GM21737 (cell line): ENCODE results near the gene RASA2.

Experiments used
- ATAC-seq: cut with Tn5 transposase; IDR thresholded peaks from one replicate; pipeline ENCODE4 v1.9.1; 2021; ENCODE audit warnings: mild to moderate bottlenecking, moderate library complexity; ENCODE audit not compliant: unreplicated experiment

The RASA2 gene, protein sequence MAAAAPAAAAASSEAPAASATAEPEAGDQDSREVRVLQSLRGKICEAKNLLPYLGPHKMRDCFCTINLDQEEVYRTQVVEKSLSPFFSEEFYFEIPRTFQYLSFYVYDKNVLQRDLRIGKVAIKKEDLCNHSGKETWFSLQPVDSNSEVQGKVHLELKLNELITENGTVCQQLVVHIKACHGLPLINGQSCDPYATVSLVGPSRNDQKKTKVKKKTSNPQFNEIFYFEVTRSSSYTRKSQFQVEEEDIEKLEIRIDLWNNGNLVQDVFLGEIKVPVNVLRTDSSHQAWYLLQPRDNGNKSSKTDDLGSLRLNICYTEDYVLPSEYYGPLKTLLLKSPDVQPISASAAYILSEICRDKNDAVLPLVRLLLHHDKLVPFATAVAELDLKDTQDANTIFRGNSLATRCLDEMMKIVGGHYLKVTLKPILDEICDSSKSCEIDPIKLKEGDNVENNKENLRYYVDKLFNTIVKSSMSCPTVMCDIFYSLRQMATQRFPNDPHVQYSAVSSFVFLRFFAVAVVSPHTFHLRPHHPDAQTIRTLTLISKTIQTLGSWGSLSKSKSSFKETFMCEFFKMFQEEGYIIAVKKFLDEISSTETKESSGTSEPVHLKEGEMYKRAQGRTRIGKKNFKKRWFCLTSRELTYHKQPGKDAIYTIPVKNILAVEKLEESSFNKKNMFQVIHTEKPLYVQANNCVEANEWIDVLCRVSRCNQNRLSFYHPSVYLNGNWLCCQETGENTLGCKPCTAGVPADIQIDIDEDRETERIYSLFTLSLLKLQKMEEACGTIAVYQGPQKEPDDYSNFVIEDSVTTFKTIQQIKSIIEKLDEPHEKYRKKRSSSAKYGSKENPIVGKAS

DNA sequence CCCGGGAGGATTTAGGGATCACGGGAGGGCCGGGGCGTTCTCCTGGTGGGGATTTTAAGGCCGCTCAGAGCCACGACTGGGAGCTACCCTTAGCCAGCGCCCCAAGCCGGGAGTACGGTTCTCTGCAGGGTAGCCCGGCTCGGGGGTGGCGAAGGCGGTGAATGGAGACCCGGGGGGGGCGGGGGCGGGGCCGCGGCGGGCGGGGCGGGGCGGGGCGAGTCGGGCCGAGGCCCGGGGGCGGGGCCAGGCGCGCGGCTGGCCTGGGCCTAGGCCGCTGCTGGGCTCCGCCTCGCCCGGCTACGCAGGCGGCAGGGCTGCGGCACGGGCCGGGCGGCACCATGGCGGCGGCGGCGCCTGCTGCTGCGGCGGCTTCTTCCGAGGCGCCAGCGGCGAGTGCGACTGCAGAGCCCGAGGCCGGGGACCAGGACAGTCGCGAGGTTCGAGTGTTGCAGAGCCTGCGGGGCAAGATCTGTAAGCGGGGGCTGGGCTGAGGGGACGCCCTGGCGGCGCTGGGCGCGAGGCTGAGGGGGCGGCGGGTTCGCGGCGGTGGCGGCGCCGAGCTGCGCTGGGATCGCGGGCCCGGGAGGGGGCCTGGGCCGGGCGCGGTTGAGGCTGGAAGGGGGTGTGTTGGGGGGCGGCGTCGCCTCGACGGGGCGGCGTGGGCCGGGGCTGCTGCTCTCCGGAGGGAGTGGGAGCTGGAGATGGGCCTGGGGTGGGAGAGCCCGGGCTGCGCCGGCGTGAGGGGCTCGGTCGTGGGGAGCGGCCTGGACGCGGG lies at the start of gene RASA2:
Gene RASA2, plus strand, starts transcription at position 282 of the 775 bp plus-strand sequence. Its CDS starts 57 bp downstream, at position 339.
- peak; percentile 68 for ATAC-seq

DNA sequence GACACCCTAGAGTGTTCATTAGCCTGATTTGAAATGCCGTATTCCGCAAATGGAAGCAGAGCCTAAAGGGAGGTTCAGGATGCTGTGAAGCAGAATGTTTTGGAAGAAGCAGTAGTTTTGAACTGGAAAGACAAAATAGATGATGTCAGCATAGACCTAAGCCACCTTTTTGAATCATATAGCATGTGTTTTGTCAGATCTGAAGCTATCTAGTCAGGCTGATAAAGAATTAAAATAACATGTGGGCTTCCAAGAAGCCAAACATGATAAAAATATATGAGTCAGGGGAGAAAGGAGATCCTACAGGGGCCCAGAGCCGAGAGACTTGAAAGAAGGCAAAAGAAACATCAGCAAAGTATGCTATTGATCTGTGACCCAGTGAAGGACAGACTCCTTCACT lies 47.2 kb upstream of the RASA2 start:
- no peak for ATAC-seq

DNA sequence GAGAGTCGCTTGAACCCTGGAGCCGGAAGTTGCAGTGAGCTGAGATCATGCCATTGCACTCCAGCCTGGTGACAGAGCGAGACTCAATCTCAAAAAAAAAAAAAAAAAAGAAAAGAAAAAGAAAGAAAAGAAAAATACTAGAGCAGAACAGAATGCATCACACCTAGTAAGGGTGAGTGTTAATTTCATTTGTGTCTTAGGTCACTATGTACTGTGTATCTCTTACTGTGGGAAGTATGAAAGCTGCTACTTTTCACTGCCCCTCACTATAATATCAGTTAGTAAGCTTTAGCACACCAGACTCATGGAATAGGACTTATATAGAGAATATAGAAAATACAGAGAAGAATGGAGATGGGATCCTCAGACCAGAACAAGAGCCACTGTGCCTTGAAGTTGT lies 45.9 kb upstream of the RASA2 start:
- ATAC-seq, result no peak

DNA sequence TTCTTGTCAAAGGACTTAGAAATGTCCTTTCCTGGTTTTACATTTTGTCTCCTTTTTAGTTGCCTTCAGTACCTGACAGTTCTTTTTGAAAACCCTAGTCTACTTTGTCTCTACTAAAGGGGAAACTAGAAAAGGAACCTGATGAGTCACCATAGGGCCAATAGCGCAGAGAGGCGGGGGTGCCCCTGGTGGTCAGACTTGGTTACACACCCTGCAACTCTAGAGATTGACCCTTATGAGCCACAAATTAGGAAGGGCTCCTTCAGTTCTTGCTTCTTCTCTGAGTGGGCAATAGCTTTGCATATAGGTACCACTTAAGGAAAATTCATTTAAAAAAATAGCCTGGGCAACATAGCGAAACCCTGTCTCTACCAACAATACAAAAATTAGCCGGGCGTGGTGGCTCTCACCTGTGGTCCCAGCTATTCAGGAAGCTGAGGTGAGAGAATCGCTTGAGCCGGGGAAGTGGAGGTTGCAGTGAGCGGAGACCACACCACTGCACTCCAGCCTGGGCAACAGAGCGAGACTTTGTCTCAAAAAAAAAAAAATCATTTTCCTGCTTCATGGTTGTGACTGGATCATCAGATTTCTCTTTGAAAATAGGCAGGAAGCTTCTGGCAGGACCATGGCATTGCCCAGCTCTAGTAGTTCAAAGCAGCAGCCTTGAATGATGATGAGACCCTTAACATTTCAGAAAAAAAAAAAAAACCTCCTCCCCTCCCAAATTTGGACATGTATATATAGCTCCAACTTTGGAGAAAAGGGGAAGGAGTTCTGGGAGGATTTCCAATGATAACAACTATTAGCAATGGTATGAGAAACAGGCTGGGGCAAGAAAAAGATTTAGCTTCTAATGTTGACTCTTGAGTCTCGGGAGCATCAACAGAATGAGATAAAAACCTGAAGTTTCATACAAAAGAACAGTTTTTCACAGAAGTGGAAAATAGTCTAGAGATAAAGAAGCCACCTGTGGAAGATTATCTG lies 45.2 kb upstream of the RASA2 start:
- peak; percentile 84 for ATAC-seq

DNA sequence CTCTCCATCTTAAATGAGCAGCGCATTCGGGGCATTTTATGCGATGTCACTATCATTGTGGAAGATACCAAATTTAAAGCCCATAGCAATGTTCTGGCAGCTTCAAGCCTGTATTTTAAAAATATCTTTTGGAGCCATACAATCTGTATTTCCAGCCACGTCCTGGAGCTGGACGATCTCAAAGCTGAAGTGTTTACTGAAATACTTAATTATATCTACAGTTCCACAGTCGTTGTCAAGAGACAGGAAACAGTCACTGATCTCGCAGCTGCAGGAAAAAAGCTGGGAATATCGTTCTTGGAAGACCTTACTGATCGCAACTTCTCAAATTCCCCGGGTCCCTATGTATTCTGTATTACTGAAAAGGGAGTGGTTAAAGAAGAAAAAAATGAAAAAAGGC lies 44.4 kb upstream of the RASA2 start:
- ATAC-seq, result no peak

DNA sequence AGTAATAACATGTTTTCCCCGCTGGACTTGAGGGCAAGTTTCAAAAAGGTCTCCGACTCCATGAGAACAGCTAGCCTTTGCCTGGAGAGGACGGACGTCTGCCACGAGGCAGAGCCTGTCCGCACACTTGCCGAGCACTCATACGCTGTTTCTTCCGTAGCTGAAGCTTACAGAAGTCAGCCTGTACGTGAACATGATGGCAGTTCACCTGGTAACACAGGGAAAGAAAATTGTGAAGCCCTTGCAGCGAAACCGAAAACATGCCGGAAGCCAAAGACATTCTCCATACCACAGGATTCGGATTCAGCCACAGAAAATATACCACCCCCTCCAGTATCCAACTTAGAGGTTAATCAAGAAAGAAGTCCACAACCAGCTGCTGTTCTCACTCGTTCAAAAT lies 43.9 kb upstream of the RASA2 start:
- no peak for ATAC-seq

DNA sequence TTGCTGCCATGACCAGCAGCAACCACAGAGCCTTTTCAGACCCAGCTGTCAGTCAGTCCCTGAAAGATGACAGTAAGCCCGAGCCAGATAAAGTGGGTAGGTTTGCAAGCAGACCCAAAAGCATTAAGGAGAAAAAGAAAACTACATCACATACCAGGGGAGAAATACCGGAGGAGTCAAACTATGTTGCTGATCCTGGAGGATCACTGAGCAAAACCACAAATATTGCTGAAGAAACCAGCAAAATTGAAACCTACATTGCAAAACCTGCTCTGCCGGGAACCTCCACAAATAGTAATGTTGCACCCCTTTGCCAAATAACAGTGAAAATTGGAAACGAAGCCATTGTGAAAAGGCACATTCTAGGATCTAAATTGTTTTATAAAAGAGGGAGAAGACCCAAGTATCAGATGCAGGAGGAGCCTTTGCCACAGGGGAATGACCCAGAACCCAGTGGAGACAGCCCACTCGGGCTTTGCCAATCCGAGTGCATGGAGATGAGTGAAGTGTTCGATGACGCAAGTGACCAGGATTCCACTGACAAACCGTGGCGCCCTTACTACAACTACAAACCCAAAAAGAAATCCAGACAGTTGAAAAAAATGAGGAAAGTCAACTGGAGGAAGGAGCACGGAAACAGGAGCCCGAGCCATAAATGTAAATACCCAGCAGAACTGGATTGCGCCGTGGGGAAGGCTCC lies 42.1 kb upstream of the RASA2 start:
- no peak for ATAC-seq

DNA sequence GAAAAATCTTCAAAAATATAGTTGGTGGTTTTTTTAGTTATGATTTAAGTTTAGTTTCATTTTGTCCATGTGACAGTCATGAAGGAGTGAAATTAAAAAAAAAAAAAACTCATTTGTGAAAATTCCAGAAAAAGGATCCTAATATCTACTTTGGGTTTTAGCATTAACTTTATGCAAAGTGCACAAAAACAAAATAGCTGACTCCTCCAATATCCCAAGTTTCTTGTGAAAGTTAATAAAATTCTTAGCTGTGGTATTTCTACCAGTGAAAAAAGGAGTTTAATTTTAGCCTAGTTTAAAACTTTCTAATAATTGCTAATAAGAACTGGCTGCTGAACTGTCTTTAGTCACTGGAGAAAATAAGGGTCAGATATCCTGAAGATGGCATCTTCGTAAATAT lies 40.8 kb upstream of the RASA2 start:
- ATAC-seq, result no peak

DNA sequence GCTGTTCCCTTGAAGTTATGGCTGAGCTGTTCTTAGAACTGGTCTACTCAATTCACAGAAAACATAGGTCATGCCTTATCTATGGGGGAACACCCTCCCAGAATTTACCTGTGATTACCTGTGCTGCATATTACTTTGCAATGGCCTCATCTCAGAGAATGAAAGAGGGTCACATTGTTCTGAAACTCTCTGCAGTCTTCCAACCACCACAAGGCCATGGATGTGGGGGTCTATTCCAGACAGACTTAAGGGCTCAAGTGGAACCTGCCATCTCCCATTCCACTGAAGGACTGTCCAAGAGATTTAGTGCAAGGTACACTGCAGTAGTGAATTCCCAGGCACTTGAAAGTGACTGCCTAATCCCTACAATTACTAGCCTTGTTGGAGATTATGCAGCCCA lies 40.1 kb upstream of the RASA2 start:
- ATAC-seq, result no peak

DNA sequence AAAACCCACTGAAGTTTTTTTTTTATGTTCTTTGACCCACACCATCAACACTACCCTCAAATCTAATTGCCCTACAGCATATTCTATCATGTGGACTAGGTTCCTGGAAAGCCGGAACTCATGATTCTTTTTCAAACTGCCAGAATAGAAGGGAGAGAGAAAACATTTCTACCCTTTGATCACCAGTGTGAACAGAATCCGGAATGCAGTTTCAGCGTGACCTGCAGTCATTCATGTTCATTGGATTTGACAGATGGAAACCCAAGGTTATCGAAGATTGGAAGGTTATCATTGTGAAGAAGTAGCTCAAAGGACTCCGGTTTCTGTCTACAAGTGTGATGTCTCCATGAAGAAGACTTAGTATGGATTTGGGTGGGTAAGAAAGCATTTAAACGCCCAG lies 39.4 kb upstream of the RASA2 start:
- ATAC-seq, result no peak

DNA sequence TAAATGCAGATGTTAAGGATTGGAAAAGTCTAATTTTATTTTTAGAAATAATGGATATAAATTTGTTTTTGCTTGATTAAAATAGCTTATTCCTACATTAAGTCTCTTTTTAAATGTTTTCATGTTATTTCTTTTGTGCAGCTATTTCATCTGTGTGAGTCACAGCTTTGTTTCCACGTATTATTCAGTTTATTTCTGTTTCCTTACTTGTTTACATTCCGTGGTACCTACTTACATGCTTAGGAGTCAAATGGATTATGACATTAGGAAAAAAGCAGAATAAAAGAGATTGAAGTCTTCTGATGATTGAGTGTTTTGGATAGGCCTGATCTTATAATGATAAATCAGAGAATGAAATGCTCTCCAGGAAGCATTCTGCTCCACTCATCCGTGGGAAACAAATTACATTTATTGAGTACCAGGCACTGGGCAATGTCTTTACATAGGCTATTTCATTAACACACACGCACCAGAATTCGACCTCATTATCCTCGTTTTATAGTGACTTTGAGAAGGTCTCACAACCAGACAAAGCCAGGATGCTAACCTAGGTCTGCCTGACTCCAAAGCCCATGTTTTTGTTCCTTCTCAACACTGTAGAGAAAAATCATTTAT lies 38.1 kb upstream of the RASA2 start:
- no peak for ATAC-seq

DNA sequence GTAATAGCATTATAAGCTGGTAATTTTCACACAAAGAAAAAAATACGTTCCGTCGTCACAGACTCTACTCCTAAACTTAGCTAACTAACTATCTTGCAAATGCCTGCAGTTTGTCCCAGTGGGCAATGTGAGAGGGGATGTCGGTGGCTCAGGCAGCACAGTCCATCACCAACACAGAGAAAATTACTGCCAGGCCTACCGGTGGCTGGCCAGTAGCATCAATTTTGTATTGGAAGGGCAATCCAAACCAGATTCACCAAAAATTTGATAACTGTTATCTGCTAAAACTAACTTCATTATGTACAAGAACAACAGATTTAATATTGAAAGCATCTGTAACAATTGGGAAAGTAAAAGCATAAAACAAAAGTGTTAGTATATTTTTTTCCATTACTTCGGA lies 37.4 kb upstream of the RASA2 start:
- no peak for ATAC-seq

DNA sequence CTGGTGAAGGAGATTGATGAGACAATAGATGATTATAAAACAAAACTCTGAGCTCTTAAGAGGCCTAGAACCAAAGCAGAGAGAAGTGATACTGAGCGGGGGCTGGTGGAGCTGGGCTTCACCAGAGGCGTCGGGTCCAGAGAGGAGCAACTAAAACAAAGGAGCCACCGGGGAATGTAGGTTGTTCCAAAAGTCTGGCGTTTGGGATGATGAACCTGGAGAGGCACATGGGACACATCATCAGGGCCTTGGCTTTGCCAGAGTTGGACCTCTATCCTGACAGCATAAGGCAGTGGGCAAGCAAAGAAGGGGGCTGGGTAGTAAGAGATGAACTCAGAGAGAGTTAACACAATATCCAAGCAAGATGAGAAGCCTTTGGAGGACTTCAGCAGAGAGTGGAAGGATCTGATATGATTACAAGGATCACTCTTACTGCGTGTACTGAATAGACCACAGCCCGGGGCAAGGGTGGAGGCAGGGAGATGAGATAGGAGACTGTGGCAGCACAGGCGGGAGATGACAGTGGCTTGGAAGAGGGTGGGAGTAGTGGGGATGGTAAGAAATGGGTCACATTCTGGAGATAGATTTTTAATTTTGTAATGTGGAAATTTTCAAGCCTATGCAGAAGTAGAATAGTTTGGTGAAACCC lies 36.0 kb upstream of the RASA2 start:
- no peak for ATAC-seq

DNA sequence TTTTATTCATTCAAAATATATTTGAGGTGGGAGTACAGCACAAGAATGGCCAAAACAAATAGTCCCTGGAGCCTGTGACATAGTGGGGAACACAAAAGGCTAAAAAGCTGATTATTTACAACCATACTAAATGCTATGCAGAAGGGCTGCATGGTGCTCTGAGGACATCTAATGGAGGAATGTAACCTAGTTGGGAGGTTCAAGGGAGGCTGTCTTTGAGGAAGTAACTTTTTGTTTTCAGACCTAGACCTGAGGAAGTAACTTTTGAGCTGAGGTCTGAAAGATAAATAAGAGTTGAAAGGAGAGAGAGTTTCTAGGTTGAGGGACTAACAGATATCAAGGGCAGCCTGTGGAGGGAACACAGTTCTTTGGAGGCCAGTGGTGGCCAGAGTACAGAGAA lies 34.8 kb upstream of the RASA2 start:
- peak; percentile 87 for ATAC-seq

DNA sequence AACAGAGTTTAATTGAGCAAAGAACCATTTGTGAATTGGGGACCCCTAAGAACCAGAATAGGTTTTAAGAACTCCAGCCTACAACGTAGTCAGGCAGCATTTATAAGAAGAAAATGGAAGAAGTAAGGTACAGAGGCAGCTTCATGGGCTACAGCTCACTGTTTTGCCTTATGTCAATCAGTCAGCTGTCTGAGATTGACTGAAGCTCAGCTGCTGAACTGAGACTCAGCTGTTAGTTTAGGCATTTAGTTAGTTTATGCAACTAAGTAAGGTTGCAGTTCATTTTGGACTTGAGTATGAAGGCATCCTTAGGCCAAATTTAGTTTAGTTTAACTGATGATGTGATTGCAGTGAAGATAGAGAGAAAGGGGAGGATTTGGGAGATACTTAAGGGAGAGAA lies 34.1 kb upstream of the RASA2 start:
- no peak for ATAC-seq

DNA sequence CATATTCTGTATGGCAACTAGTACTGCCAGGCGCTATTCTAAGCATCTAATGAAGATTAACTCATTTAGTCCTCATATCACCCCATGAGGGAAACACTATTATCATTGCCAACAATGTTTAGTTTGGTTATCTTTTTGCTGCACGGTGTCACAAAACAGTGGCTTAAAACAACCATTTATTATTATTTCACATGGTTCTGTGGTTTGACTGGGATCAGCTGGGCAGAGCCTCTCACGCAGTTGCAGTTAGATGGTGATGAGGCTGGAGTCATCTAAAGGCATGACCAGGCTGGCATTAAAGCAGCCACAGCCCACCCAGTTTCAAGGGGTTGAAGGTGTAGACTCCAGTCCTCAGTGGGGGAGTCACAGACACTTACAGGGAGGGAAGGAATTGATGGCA lies 32.8 kb upstream of the RASA2 start:
- ATAC-seq, result no peak

DNA sequence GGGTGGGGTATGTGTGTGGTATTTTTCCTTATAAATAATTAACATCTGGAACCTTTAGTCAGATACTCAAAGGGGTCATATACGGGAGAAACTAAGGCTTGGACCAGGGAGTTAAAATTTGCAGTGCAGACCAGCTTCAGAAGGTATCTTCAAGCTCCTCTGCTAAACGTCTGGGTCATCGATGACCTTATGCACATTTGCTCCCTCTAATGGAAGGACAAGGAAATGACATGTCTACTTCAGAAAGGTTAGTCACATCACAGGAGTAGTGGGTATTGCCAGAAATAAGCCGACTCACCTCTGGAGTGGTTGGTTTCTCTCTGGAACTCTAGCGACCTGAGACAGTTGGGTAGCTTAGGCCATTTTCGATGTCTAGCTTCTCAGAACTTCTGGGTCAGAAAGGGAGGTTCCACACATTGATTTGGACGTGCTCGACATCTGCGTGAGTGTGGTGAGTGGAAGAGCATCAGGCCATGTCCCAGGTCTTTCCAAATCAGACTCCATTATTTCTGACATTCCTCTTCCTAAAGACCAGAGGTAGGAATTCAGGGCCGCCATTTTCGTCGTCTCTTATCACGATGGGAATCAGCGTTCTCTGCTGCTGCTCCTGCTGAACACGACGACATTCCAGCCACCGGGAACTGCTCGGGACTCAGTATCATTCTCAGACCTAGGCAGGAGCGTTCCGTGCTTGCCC lies 31.8 kb upstream of the RASA2 start:
- ATAC-seq, result no peak
